Lower leg skin (tissue), 3 donors: ENCODE data around the gene FA2H.

Experiments used
- CTCF ChIP-seq, 3 donors: fragments of 450-650 bp; IDR thresholded peaks; one replicate each; pipeline ENCODE4 v1.5.1; 2016; ENCODE audit warnings: antibody characterized with exemption in 3 of 3, mild to moderate bottlenecking in 3 of 3, moderate library complexity in 2 of 3
- POLR2A ChIP-seq, 2 donors: fragments of 450-650 bp; IDR thresholded peaks; one replicate each; pipeline ENCODE4 v1.6.1; 2016 to 2017; ENCODE audit warnings: antibody characterized with exemption in 2 of 2, mild to moderate bottlenecking in 1 of 2, moderate library complexity in 1 of 2

- TF ChIP-seq CTCF (IDR thresholded peaks at IDR 0.05) (no peak), POLR2A (IDR thresholded peaks at IDR 0.05) (no peak)
Observed at GRCh38 chr16:74757349-74757748, 17.3 kb downstream of the FA2H start.
